NCI-H446 treated with DMSO at 0.1 percent for 48 hours (cell line): ENCODE data around the gene TPP1.

Experiments
- DNase-seq: peaks from one replicate; lab custom pipeline; 2025; lab: John Stamatoyannopoulos, UW

The TPP1 gene

DNA sequence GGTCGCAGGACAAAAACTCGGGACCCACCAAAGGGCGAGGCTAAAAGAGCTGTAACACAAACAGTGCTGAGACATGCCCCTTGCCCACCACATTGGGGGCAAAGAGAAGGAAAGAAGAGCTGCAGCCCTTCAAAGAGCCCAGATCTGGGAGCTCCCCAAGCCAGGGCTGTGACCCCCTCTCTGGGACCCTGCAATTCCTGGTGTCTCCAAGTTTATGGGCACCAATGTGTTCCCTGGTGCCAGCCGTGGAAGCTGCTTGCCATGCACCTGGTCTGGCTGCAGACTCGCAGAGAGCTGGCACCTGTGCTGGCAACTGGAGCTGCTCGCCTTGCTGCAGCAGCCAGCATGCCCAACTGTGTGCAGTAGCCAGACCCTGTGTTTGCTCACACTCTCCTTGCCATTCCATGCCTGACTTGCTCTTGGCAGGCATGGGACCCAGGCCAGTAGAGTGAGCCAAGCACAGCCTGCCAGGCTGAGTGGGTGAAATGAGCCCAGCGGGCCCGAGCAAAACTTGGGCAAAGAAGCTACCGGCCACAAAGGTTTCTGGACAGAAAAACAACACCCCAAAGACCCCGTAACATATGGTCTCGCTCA is 31.8 kb downstream of the TPP1 start:
- peak; percentile 66 for DNase-seq

DNA sequence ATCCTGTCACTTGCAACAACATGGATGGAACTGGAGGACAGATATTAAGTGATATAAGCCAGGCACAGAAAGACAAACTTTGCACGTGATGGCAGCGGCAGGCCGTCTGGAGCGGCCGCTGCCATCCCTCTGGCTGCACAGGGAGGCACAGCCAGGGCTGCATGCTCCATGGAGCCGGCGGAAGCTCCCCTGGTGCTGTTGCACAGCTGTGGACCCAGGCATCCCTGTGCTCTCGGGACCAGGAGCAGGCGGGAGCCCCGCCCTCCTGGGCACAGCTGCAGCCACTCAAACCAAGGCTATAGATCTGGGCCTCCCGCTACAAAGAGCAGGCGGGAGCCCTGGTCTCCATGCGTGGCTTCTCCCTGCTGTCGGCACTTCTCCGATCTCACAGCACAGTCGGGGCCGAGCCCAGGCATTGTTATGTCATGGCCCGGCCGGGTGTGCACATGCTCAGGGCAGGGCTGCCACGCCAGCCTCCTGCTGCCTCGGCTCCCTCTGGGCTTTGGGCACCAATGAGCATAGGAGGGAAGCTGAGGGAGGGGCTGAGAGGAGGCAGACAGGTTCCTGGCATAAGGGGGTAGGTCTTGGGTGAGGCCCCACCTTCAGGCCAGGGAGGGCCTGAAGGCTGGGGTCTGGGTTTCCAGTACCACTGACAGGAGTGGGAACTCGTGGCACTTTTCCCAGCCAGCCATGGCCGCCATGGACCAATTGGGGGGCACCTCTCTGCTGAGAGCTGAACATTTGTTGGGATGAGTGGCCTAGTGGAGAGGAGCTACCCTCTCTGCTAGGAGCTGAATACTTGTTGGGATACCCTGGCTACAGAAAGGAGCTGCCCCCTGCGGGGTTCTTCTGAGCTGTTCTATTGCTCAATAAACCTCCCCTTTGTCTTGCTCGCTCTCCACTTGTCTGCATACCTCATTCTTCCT is 32.5 kb downstream of the TPP1 start:
- no peak for DNase-seq

DNA sequence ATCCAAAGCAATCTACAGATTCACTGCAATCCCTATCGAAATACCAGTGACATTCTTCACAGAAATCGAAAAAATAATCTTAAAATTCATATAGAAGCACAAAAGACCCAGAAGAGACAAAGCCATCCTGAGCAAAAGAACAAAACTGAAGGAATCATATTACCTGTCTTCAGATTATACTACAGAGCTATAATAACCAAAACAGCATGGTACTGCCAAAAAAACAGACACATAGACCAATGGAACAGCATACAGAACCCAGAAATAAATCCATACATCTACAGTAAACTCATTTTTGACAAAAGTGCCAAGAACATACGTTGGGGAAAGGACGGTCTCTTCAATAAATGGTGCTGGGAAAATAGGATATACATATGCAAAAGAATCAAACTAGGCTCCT is 34.7 kb downstream of the TPP1 start:
- no peak for DNase-seq

DNA sequence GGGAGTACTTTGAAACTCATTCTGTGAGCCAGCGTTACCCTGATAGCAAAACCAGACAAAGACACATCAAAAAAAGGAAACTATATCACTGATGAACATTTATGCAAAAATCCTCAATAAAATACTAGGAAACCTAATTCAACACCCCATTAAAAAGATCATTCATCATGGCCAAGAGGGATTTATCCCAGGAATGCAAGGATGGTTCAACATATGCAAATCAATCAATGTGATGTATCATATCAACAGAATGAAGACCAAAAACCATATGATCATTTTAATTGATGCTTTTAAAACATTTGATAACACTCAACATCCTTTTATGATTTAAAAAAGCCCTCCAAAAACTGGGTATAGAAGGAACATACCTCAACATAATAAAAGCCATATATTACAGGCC is 35.6 kb downstream of the TPP1 start:
- DNase-seq: no peak

DNA sequence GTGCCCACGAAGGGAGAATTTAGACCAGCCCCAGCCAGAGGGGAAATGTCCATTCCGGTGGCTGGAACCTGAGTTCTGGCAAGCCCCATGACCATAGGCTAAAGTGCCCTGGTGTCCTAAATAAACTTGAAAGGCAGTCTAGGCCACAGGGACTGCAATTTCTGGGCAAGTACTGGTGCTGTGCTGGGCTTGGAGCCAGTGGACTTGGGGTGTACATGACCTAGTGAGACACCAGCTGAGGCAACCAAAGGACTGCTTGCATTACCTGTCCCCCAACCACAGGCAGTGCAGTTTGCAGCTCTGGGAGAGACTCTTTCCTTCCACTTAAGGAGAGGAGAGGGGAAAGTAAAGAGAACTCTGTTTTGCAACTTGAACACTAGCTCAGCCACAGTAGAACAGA is 39.5 kb downstream of the TPP1 start:
- no peak for DNase-seq

DNA sequence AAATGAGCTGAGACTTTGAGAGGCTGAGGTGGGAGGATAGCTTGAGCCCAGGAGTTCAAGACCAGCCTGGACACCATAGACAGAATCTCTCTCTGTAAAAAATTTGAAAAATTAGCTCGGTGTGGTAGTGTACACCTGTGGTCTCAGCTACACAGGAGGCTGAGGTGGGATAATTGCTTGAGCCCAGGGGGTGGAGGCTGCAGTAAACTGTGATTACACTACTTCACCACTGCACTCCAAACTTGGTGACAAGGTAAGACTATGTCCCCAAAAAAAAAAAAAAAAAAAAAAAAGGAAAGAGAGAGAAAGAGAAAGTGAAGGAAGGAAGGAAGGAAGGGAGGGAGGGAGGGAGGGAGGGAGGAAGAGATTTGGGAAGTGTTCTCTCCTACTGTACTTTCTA is 41.1 kb downstream of the TPP1 start:
- DNase-seq: no peak

DNA sequence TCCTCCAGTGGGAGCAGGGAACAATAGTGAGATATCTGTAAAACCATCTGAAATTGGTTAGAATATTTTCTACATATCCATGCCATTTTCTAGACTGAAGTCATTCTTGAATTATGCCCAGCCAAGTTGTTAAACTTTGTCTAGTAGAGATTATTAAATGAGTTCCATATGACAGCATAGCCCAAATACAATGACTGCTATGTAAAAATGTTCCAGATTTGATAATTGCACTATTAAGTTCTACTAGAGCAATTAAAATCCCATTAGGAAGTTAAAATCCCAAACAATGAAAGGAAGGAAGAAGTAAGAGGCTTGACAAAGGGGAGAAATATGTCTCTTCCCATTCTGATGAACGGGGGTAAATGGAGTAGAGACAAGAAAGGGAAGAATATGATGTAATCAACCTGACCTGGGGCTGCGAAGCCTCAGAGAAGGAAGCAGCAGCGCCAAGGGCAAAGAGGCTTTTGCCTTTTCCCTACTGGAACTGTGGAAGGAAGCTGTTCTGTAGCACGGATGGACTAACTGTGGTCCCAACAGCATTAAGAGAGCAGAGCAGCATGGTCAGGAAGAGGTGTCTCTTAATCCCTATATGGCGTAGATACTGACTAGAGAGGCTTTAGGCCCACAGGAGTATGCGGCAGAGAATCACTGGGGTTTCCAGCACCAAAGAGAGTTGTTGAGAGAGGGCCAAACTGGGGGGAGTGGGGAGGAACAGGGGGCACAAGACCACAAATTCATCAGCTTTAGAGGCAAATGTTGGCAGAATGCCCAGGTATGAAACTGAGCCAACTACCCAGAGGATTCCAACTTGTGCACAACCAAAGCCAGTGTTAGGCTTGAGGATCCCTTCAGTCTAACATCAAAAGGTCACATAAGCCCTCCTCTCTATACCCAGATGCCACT is 42.5 kb downstream of the TPP1 start:
- DNase-seq: peak; percentile 84

DNA sequence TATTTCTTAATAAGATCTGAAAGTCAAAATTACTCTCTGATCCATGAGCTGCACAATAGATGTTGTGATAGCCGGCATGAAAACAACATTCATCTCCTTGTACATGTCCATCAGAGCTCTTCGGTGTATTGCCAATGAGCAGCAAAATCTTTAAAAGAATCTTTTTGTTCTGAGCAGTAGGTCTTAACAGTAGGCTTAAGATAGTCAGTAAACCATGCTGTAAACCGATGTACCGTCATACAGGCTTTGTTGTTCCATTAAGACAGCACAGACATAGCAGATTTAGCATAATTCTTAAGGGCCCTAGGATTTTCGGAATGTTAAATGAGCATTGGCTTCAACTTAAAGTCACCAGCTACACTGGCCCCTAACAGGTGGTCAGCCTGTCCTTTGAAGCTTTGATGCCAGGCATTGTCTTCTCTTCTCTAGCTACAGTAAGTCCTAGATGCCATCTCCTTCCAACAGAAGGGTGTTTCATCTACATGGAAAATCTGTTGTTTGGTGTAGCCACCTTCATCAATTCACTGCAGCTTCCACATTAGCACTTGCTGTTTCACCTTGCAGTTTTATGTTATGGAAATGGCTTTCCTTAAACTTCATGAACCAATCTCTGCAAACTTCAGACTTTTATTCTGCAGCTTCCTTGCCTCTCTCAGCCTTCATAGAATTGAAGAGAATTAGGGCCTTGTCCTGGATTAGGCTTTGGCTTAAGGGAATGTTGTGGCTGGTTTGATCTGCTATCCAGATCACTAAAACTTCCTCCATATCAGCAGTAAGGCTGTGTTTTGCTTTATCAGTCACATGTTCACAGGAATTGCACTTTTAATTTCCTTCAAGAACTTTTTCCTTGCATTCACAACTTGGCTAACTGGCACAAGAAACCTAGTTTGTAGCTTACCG is 44.2 kb downstream of the TPP1 start:
- no peak for DNase-seq

DNA sequence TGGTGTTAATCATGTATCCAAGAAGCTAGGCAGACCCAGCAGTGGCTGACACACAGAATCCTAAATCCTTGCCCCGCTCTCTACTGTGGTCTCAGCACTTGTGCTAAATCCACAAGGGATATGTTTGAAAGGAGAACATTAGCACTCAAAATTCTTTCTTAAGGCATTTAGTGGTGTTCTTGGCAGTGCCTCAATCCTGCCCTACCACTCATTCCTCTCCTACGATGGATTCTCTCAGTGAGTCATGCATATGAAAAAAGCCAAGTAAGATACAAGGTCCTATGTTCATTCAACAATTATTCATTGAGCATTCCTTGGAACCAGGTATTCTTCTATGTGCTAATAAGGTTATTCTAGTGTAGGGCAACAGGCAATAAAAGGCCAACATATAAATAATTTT is 47.0 kb downstream of the TPP1 start:
- no peak for DNase-seq

DNA sequence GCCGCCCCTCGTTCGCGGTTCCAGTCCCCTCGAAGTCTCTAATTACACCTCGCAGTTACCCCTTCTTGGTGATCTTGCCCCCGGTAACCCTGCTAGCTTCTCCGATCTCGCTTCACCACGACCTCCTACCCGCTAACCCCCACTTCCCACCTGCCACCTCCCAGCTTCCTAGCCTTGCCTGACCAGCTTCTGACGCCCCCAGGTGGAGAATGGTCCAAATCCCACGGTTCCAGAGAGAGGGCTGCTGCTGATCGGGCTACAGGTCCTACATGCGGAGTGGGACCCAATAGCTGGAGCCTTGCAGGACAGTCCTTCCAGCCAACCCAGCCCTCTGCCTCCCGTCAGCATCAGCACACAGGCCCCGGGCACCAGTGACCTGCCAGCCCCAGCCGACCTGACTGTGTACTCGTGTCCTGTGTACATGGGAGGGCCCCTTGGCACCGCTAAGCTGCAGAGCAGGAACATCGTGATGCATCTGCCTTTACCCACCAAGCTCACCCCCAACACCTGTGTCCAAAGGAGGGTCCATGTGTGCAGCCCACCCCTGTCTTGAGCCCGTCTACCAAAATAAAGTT is 47.7 kb downstream of the TPP1 start:
- DNase-seq: no peak

DNA sequence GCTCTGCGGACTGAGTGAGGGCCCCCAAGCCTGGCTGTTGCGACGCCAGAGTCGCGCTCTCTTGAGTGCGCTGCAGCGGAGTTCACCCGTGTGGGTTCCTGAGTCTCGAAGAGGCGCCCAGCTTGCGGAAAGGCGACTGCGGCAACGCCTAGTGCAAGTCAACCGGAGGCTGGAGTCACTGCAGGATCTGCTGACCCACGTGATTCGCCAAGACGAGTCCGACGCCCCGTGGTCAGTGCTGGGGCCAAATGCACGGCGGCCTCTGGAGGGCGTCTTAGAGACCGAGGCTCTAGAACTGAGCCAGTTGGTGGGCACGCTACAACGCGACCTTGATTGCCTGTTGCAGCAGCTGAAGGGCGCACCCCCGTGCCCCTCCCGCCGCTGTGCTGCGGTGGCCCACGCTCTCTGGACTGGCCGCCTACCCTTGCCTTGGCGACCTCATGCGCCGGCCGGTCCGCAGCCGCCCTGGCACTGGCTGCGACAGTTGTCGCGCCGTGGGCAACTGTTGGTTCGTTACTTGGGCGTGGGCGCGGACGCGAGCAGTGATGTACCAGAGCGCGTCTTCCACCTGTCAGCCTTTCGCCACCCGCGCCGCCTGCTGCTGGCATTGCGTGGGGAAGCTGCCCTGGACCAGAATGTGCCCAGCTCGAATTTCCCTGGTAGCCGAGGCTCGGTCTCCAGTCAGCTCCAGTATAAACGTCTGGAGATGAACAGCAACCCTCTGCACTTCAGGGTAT is 48.4 kb downstream of the TPP1 start:
- DNase-seq: no peak

DNA sequence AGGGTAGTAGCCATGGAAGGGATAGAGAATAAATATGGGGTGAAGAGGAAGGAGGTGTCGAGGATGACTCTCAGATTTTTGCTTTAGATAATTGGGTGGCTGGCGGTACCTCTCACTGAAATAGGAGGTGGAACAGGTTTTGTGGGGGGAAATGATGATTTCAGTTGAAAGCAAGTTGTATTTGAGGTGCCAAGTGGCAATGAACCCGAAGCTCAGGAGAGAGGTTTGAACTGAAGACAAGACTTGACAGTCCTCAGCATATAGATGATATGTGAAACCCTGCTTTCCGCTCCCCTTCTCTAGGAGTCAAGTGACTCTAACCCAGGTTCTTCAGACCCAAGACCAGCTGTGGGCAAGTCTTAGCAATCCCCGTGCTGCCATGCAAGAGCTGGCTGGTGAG is 49.5 kb downstream of the TPP1 start:
- no peak for DNase-seq

DNA sequence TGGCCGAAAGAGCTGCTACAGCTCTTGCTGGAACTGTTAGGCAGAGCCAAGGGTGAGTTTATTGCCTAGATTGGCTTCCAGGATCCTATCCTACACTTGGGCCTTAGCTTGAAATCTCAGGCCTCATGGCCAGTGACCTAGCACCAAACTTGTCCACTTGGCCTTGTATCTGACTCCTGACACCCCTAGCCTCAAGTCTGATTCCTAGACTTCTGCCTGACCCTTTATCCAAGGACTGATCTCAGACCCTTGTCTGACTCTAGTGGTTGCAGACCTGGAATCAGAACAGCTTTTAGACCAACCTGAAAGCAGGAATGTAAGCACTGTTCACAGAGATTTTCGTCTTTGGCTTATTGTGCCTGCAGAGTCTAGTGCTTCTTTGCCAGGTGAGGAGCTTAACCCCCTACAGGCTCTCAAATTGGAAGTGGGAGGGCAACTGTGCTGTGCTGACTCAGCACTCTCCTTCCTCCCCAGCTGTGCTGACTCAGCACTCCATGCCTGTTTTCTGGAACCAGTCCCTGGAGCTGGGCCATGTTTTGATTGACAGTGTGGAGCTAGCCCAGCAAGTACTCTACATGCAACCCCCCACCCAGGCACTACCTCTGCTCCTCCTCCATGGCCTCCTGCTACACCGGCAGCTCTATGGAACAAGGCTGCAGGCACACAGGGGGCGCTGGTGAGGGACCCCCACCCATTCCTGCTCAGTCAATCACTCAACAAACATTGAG is 50.9 kb downstream of the TPP1 start:
- peak; percentile 75 for DNase-seq

DNA sequence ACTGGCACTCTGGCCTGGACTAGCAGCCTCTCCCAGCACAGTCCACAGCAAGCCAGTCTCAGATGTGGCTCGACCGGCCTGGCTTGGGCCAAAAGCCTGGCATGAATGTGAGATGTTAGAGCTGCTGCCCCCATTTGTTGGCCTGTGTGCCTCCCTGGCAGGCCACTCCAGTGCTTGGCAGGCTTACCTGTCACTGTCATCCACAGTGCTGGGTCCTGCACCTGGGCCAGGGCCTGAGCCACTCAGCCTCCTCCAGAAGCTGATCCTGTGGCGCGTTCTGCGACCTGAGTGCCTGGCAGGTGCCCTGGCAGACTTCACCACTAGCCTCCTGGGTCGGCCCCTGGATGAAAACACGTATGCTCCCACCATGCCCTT is 51.9 kb downstream of the TPP1 start:
- DNase-seq: no peak

DNA sequence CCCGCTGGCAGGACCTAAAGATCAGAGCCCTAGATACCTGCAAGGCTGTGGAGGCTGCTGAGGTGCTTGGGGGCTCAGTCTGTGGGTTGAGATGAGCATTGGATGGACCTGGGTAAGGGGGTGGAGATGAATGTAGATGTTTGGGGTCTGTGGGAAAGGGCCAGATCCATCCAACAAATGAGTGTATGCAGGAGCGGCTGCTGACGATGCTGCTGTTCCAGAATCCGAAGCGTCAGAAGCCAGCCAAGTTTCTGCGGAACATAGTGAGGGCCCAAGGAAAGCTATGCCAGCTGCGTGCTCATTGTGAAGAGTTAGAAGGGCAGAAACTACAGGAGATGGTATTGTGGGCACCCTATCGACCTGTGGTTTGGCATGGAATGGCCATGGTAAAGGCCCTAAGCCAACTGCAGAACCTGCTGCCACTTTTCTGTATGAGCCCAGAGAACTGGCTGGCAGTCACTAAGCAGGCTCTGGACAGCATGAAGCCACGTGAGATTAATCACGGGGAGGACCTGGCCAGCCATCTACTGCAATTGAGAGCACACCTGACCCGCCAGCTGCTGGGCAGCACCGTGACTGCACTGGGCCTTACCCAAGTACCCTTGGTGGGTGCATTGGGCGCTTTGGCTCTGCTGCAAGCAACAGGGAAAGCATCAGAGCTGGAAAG is 52.4 kb downstream of the TPP1 start:
- DNase-seq: no peak

DNA sequence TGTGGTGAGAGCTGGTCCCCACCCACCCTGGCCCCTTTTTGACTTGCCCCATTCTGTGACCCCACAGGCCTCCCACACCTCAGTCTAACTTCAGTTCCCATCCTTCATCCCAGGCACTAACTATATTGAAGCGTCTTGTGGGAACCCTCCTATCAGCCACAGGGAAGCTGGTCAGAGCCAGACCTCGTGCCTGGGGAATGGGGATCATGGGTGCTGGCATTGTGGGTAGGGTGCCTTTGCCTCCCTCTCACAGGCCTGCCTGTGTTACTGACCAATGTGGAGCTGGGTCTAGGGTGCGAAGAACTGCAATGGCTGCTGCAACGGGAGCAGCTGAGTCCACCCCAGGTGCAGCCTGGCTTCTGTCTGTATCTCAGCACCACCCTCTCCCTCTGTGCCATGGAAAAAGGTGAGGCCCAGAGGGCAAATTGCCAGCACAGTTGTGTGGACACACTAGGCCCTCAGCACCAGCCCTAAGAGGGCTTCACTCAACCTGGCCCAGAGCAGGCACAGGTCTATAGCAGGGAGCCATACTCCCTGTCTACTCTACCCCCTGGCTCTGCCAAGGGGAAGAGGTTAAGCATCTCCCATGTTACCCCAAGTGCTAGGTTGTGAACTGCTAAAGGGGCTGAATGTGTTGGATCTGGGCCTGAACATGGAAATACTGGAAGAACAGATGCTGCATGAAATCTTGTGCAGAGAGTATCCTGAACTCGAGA is 53.1 kb downstream of the TPP1 start:
- no peak for DNase-seq

DNA sequence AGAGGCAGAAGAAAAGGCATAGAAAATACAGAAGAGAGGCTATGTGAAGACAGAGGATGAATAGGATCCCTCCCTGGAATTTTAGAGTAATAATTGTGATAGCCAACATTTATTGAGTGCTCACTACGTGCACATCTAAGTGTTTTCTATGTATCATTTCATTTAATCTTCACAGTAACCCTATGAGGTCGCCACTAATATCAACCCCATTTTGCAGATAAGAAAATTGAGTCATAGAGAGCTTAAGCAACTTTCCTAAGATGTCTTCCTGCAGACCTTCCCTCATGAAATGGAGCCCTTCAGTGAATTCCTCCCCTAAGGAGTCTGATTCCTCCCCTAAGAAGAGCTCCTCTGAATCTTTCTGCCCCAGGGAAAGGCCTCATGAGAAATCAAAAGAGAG is 53.9 kb downstream of the TPP1 start:
- DNase-seq: no peak

DNA sequence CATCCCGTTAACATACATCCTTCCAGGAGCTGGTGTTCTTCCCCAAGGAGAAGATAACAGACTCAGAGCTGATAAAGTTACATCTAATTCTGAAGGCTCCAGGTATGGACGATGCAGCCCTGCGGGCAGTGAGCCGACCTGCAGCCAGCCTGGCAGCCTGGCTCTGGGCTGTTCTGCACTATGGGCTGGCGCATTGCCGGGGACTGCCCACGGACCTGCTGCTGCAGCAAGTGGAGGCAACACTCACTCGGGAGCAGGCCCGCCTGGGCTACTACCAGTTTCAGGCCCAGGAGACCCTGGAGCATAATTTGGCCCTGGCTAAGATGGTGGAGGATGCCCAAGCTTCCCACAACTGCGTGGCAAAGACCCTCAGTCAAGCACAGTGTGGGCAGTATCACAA is 55.6 kb downstream of the TPP1 start:
- no peak for DNase-seq
